GM10266 (cell line): ENCODE data around the gene CFAP52.
"Not testable (repeated sequence)": the region's sequence is repeated elsewhere in the genome, so short reads cannot be mapped to it uniquely, and the experiment has no call there.

ENCODE experiments used
- DNase-seq: peaks from one replicate; pipeline ENCODE4 v3.0.0; 2012; ENCODE audit errors: extremely low spot score
- TF ChIP-seq, protein P1 (sequence below): IDR thresholded peaks from 2 replicates; pipeline ENCODE4 v1.5.1; 2012; ENCODE audit warnings: mild to moderate bottlenecking, low read depth; ENCODE audit not compliant: control insufficient read depth, insufficient read depth; ENCODE audit errors: missing control alignments

CFAP52 gene

DNA sequence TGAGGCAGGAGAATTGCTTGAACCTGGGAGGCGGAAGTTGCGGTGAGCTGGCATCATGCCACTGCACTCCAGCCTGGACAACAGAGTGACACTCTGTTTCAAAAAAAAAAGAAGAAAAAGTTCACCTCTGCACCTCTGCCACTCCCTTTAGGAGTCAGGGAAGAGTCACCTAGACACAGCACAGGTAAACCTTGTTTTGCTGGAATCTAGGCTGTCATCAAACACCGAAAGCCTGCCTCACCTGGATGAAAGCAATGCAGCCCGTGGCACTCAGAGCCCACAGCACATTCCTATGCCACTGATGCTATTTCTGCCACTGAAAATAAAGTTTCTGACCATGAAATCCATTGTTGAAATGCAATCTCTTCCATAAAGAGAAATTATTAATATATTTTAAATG is 22.2 kb downstream of the CFAP52 start:
- no peak for DNase-seq
- TF ChIP-seq, protein P1, sequence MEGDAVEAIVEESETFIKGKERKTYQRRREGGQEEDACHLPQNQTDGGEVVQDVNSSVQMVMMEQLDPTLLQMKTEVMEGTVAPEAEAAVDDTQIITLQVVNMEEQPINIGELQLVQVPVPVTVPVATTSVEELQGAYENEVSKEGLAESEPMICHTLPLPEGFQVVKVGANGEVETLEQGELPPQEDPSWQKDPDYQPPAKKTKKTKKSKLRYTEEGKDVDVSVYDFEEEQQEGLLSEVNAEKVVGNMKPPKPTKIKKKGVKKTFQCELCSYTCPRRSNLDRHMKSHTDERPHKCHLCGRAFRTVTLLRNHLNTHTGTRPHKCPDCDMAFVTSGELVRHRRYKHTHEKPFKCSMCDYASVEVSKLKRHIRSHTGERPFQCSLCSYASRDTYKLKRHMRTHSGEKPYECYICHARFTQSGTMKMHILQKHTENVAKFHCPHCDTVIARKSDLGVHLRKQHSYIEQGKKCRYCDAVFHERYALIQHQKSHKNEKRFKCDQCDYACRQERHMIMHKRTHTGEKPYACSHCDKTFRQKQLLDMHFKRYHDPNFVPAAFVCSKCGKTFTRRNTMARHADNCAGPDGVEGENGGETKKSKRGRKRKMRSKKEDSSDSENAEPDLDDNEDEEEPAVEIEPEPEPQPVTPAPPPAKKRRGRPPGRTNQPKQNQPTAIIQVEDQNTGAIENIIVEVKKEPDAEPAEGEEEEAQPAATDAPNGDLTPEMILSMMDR: no peak

DNA sequence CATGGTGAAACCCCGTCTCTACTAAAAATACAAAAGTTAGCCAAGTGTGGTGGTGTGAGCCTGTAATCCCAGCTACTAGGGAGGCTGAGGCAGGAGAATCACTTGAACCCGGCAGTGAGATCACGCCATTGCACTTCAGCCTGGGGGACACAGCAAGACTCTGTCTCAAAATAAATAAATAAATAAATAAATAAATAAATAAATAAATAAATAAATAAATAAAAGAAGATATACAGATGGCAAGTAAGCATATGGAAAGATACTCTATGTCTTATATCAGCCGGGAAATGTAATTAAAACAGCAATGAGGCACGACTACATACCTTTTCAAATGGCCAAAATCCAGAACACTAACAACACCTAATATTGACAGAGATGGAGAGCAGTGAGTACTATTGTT is 28.1 kb downstream of the CFAP52 start:
- not testable (repeated sequence) for DNase-seq

DNA sequence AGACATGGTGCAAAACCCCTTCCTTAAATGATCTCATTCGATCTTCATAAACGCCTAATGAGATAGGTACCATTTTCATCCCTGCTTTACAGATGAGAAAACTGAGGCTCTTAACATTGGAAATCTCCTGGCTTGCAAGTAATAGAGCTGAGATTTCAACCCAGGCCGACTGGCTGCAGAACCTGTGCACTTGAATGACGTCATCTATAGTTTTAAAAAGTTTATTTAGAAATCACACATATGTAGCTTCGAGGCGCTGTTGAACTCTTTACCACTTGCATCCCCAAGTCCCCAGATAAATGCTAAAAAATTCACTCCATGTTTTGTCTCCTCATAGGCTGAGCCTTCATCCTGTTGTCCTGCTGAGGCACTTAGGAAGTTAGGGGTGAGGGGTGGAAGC is 30.0 kb downstream of the CFAP52 start:
- no peak for DNase-seq
- TF ChIP-seq, protein P1: no peak

DNA sequence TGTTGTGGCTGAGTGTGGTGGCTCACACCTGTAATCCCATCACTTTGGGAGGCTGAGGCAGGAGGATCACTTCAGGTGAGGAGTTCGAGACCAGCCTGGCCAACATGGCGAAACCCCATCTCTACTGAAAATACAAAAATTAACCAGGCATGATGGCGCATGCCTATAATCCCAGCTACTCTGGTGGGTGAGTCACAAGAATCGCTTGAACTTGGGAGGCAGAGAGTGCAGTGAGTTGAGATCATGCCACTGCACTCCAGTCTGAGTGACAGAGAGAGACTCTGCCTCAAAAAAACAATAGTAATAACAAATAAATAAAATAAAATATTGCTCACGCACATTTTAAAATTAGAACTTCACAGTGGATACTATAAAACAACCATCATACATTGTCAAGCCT is 30.6 kb downstream of the CFAP52 start:
- not testable (repeated sequence) for DNase-seq

DNA sequence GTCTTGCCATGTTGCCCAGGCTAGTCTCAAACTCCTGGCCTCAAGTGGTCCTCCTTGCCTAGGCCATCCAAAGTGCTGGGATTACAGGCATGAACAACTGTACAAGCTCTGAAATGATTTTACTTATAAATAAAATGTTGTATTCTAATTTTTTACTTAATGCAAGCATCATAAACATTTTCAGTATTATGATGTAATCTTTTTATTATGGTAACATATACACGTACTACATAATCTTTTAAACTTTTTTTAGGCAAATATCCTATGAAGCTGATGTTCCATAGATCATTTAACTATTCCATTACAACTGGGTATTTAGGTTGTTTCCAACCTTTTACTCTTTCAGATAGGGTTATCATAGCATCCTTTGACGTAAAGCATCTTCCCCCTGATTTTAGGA is 35.1 kb downstream of the CFAP52 start:
- TF ChIP-seq, protein P1: no peak
- no peak for DNase-seq

DNA sequence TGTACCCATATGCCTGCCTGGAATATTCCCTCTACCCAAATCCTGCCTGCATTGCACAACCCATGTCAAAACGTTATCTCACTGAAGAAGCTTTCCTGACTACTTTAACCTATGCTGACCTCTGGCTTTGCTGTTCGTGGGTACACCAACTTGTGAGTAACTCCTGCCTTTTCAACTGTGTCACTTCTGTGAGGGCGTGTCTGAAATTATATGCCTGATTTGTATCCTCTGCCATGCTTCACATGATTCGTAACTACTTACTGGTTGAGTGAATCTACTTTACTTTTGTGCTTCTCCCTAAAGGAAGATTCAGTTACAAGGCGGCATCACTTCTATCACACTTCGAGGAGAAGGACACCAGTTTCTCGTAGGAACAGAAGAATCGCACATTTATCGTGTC is 35.6 kb downstream of the CFAP52 start:
- no peak for DNase-seq
- TF ChIP-seq, protein P1: no peak

DNA sequence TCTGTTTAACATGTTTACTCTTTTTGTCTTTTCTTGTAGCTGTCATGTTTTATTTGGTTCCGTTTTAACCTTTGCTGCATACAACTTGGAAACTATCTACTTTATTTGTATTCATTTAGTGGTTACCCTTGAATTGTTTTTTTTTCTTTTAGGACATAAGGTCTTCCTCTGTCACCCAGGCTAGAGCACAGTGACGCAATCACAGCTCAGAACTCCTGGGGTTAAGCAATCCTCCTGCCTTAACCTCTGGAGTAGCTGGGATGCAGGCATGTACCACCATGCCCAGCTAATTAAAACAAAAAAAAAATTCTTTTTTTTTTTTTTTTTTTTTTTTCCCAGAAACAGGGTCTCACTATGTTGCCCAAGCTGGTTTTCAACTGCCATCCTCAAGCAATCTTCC is 39.0 kb downstream of the CFAP52 start:
- TF ChIP-seq, protein P1: no peak
- no peak for DNase-seq

DNA sequence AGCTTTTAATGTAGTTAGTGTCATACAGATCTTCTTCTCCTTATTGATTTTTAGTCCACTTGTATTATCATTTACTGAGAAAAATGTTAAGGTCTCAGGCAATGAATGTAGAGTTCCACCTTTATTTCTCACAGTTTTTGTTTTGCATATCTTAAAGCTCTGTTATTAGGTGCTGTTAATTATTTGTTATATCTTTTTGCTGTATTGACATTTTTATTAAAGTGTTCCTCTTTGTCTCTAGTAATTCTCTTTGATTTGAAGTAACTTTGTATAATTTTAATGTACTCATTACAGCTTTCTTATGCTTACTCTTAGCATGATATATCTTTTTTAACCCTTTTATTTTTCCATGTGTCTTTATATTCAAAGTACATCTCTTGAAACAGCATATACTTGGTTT is 46.5 kb downstream of the CFAP52 start:
- TF ChIP-seq, protein P1: no peak
- no peak for DNase-seq
